BLaER1 (cell line): ENCODE results near the gene ANGEL1.

Experiments used
- H3K27ac ChIP-seq: shearing (Covaris generic); formaldehyde crosslinking; 2 replicates; pipeline ENCODE4 v1.8.1; 2022
- H3K27me3 ChIP-seq: shearing (Covaris generic); formaldehyde crosslinking; 2 replicates; pipeline ENCODE4 v1.8.1; 2022
- H3K36me3 ChIP-seq: shearing (Covaris generic); formaldehyde crosslinking; 2 replicates; pipeline ENCODE4 v1.8.1; 2022
- H3K4me1 ChIP-seq: shearing (Covaris generic); formaldehyde crosslinking; 2 replicates; pipeline ENCODE4 v1.8.1; 2022
- H3K4me2 ChIP-seq: shearing (Covaris generic); formaldehyde crosslinking; 2 replicates; pipeline ENCODE4 v1.8.1; 2022
- H3K4me3 ChIP-seq: shearing (Covaris generic); formaldehyde crosslinking; 2 replicates; pipeline ENCODE4 v1.8.1; 2022
- H3K9ac ChIP-seq: shearing (Covaris generic); formaldehyde crosslinking; 2 replicates; pipeline ENCODE4 v1.8.1; 2022
- H3K9me3 ChIP-seq: shearing (Covaris generic); formaldehyde crosslinking; 2 replicates; pipeline ENCODE4 v1.8.1; 2022
- H4K20me1 ChIP-seq: shearing (Covaris generic); formaldehyde crosslinking; 2 replicates; pipeline ENCODE4 v1.8.1; 2022
- Cebpa-rat ChIP-seq: shearing (Covaris generic); IDR thresholded peaks from 2 replicates; pipeline ENCODE4 v1.8.1; 2022

The ANGEL1 gene

GRCh38 chr14:76780875-76781647 lies 31.6 kb downstream of the ANGEL1 start:
- Histone ChIP-seq H3K27ac (0 out of 2 replicates have a peak overlapping the region, but pooled peaks have one; percentile 12), H3K36me3 (peaks cover 58% of the 10 kb centered on the region), H3K4me2 (no peak overlapping the region), H3K4me1 (peaks cover 25% of the 10 kb centered on the region), H3K9me3 (no peaks in the 10 kb centered on the region), H4K20me1 (peaks cover 14% of the 10 kb centered on the region; the same call in 1 of the 2 replicates), H3K4me3 (no peak overlapping the region), H3K9ac (no peak overlapping the region), H3K27me3 (no peaks in the 10 kb centered on the region)
- TF ChIP-seq Cebpa-rat: no peak

DNA sequence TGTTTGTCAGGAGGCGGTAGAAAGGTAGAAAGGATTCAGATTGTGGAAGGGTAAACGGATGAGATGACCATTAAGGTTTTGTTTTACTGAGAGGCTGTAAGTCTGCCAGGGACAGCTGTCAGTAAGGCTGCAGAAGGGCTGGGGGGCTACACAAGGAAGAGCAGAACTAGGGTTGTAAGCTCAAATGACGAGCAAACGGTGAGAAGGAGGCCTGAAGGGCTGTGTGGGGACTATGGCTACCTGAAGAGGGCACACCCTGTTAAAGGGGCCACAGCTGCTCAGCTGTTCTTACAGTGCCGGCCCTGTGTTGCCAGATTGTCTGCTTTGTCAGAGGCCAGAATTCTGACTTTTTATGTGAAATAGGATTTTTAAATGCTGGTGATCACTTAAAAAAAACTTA lies 32.3 kb downstream of the ANGEL1 start:
- peaks cover 51% of the 10 kb centered on the region for H3K36me3 ChIP-seq
- H3K4me2 ChIP-seq: no peak overlapping the region
- no peak for TF ChIP-seq Cebpa-rat
- H3K4me1 ChIP-seq: peaks cover 25% of the 10 kb centered on the region
- H4K20me1 ChIP-seq: peaks cover 14% of the 10 kb centered on the region; the same call in 1 of the 2 replicates
- no peak overlapping the region for H3K9ac ChIP-seq
- H3K9me3 ChIP-seq: no peaks in the 10 kb centered on the region
- H3K4me3 ChIP-seq: no peak overlapping the region
- no peak overlapping the region for H3K27ac ChIP-seq
- H3K27me3 ChIP-seq: no peaks in the 10 kb centered on the region

DNA sequence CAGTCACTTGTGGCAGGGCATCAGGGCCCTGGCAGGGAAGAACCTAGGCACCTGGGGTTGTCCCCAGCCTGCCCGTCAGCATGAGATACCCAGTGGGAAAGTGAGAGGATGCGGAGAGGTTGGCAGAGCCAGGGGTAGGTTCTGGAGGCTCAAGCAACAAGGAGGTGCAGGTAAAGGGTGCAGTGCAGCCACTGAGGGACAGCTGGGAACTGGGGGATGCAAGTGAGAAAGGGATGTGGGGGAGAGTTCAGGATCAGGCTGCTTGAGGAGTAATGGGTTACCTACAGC lies 32.7 kb downstream of the ANGEL1 start:
- H3K4me2 ChIP-seq: no peak overlapping the region
- TF ChIP-seq Cebpa-rat: no peak
- peaks cover 25% of the 10 kb centered on the region for H3K4me1 ChIP-seq
- H3K9me3 ChIP-seq: no peaks in the 10 kb centered on the region
- no peaks in the 10 kb centered on the region for H3K27me3 ChIP-seq
- no peak overlapping the region for H3K9ac ChIP-seq
- peaks cover 14% of the 10 kb centered on the region; the same call in 1 of the 2 replicates for H4K20me1 ChIP-seq
- H3K4me3 ChIP-seq: no peak overlapping the region
- H3K27ac ChIP-seq: no peak overlapping the region
- peaks cover 50% of the 10 kb centered on the region for H3K36me3 ChIP-seq

- no peak overlapping the region for H3K27ac ChIP-seq
- H3K4me3 ChIP-seq: no peak overlapping the region
- H3K4me2 ChIP-seq: no peak overlapping the region
- H3K27me3 ChIP-seq: no peaks in the 10 kb centered on the region
- no peak overlapping the region for H3K9ac ChIP-seq
- TF ChIP-seq Cebpa-rat: no peak
- H3K36me3 ChIP-seq: peaks cover 50% of the 10 kb centered on the region
- H4K20me1 ChIP-seq: peaks cover 13% of the 10 kb centered on the region; the same call in 1 of the 2 replicates
- no peaks in the 10 kb centered on the region for H3K9me3 ChIP-seq
- H3K4me1 ChIP-seq: peaks cover 25% of the 10 kb centered on the region
Observed at GRCh38 chr14:76779221-76780057, 33.2 kb downstream of the ANGEL1 start.

- Histone ChIP-seq H3K9me3 (no peaks in the 10 kb centered on the region), H3K4me2 (no peak overlapping the region), H3K4me3 (no peak overlapping the region), H3K27ac (no peak overlapping the region), H3K27me3 (no peaks in the 10 kb centered on the region), H4K20me1 (peaks cover 5% of the 10 kb centered on the region; the same call in 1 of the 2 replicates), H3K9ac (no peak overlapping the region), H3K4me1 (peaks cover 25% of the 10 kb centered on the region), H3K36me3 (peaks cover 42% of the 10 kb centered on the region)
- no peak for TF ChIP-seq Cebpa-rat
Observed at GRCh38 chr14:76778546-76779215, 34.0 kb downstream of the ANGEL1 start.

DNA sequence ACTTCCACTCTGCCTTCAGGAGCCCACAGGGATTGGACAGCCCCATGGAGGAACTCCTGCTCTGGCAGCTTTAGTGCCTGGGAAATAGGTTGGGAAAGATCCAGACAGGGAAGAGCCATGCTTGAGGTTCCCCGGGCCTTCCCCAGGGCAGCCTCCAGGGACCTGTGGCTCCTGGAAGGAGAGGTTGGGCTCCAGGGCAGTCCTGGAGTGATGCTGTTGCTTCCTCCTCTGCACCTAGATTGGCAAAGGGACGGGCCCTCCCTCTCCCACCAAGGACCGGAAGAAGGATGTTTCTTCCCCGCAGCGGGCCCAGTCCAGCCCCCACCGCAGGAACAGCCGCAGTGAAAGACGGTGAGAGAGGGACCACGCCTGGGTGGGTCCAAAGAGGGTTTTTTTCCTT lies 35.0 kb downstream of the ANGEL1 start:
- Histone ChIP-seq H3K9ac (no peak overlapping the region), H3K36me3 (peaks cover 34% of the 10 kb centered on the region), H3K4me3 (no peak overlapping the region), H3K4me1 (peaks cover 25% of the 10 kb centered on the region), H3K27me3 (no peaks in the 10 kb centered on the region), H3K9me3 (no peaks in the 10 kb centered on the region), H4K20me1 (0 out of 2 replicates have a peak, but pooled peaks cover 4% of the 10 kb centered on the region), H3K27ac (no peak overlapping the region), H3K4me2 (no peak overlapping the region; the same call in 1 of the 2 replicates)
- TF ChIP-seq Cebpa-rat: no peak

DNA sequence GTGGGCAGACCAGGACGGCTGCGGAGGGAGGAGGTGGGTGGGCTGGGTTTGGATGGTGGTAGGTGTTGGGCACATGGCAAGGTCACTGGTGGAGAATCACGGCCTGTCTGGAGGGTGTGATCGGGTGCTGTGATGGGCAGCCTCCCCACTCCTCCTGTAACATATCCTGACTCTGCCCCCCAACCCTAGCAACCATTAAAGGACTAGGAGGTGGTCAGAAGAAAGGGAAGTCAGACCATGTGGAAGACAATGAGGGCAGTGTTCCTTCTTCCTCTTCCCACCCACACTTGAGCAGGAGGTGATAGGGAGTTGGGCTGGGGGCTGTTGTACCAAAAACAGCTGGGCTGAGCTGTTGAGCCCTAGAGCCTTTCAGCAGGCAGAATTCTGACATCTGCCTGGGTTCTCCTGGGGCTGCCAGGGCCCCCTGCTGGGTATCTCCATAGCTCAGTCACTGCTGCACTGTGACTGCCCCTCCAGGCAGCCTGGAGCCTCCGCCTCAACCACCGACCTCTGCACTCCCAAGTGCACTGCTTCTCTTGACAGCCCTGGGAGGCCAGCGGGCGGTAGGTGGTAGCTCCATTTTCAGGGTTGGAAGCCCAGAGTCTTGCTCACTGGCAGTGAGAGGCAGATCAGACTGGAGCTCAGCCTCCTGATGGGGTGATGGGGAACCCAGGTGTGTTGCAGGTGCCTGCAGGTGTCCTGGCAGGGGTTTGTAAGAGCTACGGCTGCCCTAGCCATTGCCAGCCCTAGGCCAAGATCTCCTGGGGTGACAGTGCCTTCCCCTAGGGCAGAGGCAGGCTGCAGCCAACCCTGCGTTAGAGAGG lies 36.0 kb downstream of the ANGEL1 start:
- Histone ChIP-seq H3K27me3 (no peaks in the 10 kb centered on the region), H3K27ac (no peak overlapping the region), H3K9me3 (no peaks in the 10 kb centered on the region), H3K4me2 (no peak overlapping the region), H3K9ac (no peak overlapping the region), H3K36me3 (peaks cover 24% of the 10 kb centered on the region), H4K20me1 (no peaks in the 10 kb centered on the region), H3K4me3 (no peak overlapping the region), H3K4me1 (peaks cover 21% of the 10 kb centered on the region)
- TF ChIP-seq Cebpa-rat: no peak

DNA sequence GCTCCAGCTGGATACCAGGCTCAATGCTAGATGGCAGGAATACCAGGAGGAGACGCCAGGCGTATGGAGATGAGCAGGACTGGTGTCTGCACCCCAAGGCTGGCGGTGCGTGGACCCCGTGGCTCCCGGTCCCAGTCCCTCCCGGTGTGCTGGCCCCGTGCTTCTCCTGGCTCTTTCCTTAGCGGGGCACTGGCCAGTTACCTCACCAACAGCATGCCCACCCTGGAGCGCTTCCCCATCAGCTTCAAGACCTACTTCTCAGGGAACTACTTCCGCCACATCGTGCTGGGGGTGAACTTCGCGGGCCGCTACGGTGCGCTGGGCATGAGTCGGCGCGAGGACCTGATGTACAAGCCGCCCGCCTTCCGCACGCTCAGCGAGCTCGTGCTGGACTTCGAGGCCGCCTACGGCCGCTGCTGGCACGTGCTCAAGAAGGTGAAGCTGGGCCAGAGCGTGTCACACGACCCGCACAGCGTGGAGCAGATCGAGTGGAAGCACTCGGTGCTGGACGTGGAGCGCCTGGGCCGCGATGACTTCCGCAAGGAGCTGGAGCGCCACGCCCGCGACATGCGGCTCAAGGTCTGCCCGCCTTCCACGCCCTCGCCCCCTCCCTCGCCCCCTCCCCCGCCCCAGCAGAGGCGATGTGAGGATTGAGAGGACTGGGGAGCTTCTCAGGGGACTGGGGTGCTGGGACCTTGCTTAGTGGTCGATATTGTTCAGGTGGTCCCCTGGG lies 36.8 kb downstream of the ANGEL1 start:
- Histone ChIP-seq H3K9ac (no peak overlapping the region), H4K20me1 (no peaks in the 10 kb centered on the region), H3K27ac (no peak overlapping the region), H3K9me3 (no peaks in the 10 kb centered on the region), H3K4me1 (peaks cover 21% of the 10 kb centered on the region; the same call in 1 of the 2 replicates), H3K36me3 (peaks cover 16% of the 10 kb centered on the region), H3K4me2 (no peak overlapping the region), H3K27me3 (no peaks in the 10 kb centered on the region), H3K4me3 (no peak overlapping the region)
- TF ChIP-seq Cebpa-rat: no peak
